Hindlimb muscle (tissue), 1 donor: ENCODE measurements around the gene ZNF470. TPM values are rescaled to one million over a fixed set of nuclear protein-coding genes. Genes with fewer than 3 reads are reported as not detected.

Experiments
- DNase-seq: peaks from one replicate; pipeline ENCODE4 v3.0.0-alpha.2; 2013
- polyA plus RNA-seq: library from polyadenylated mRNA; unstranded; fragments of 120-200 nt; gene quantifications from one replicate; pipeline ENCODE4 v1.2.1, GENCODE V29; 2013; ENCODE audit not compliant: insufficient read length

The ZNF470 gene
- 4.9 TPM for polyA plus RNA-seq

GRCh38 chr19:56567274-56568120 is at the start of gene ZNF470:
TSS of gene ZNF470 (plus strand) at chr19:56567468. CDS start at chr19:56570312, 2,844 bp downstream.
- DNase-seq: peak; percentile 94

- no peak for DNase-seq
These were observed 41.9 kb upstream of the ZNF470 start for GRCh38 chr19:56525214-56525860.

GRCh38 chr19:56537442-56537841 is 29.8 kb upstream of the ZNF470 start:
- DNase-seq: no peak

- peak; percentile 91 for DNase-seq
These were observed 29.0 kb upstream of the ZNF470 start for GRCh38 chr19:56538254-56538760.

- DNase-seq: no peak
These were observed 28.5 kb upstream of the ZNF470 start, which contains the start of gene ZFP28 for GRCh38 chr19:56538761-56539263. TSS of gene ZFP28 (plus strand) at chr19:56538948. CDS start at chr19:56539019, 71 bp downstream.

GRCh38 chr19:56543776-56544175 is 23.5 kb upstream of the ZNF470 start:
- DNase-seq: no peak

GRCh38 chr19:56547535-56547934 is 19.7 kb upstream of the ZNF470 start:
- no peak for DNase-seq

- DNase-seq: no peak
These were observed 12.9 kb upstream of the ZNF470 start for GRCh38 chr19:56554272-56554869.

- DNase-seq: no peak
These were observed 4.5 kb upstream of the ZNF470 start for GRCh38 chr19:56562766-56563165.

GRCh38 chr19:56566904-56567273 is 379 bp upstream of the ZNF470 start:
- no peak for DNase-seq

- no peak for DNase-seq
These were observed 5.3 kb downstream of the ZNF470 start for GRCh38 chr19:56572589-56572988.

- DNase-seq: no peak
These were observed 6.6 kb downstream of the ZNF470 start for GRCh38 chr19:56573914-56574313.

GRCh38 chr19:56577719-56578602 is 10.7 kb downstream of the ZNF470 start:
- DNase-seq: no peak

- DNase-seq: no peak
These were observed 27.1 kb downstream of the ZNF470 start for GRCh38 chr19:56594446-56594782.

GRCh38 chr19:56594783-56595547 is 27.7 kb downstream of the ZNF470 start, which contains the start of gene ZNF71:
TSS of gene ZNF71 (plus strand) at chr19:56595302. CDS start at chr19:56601559, 6,257 bp downstream.
- DNase-seq: peak; percentile 90

- no peak for DNase-seq
These were observed 28.3 kb downstream of the ZNF470 start for GRCh38 chr19:56595548-56595899.

GRCh38 chr19:56596676-56597075 is 29.4 kb downstream of the ZNF470 start:
- no peak for DNase-seq

- DNase-seq: no peak
These were observed 30.4 kb downstream of the ZNF470 start for GRCh38 chr19:56597696-56598095.

- no peak for DNase-seq
These were observed 34.1 kb downstream of the ZNF470 start for GRCh38 chr19:56601375-56601774.

- DNase-seq: no peak
These were observed 36.6 kb downstream of the ZNF470 start for GRCh38 chr19:56603829-56604228.

GRCh38 chr19:56608274-56608964 is 41.2 kb downstream of the ZNF470 start:
- DNase-seq: no peak
